Activated naive CD4-positive, alpha-beta T cell treated with anti-CD3 and anti-CD28 coated beads, Interleukin-2, amount 50 U/mL, for 16 hours (primary cell): Measurements from ENCODE around the gene DUSP22.
A peak's percentile ranks its signal among the peaks of the same experiment; 100 is the strongest.
"Not testable (repeated sequence)": the region's sequence is repeated elsewhere in the genome, so short reads cannot be mapped to it uniquely, and the experiment has no call there.

Experiments used
- DNase-seq: peaks from one replicate; pipeline ENCODE4 v3.0.0-alpha.2; 2020

The DUSP22 gene

DNA sequence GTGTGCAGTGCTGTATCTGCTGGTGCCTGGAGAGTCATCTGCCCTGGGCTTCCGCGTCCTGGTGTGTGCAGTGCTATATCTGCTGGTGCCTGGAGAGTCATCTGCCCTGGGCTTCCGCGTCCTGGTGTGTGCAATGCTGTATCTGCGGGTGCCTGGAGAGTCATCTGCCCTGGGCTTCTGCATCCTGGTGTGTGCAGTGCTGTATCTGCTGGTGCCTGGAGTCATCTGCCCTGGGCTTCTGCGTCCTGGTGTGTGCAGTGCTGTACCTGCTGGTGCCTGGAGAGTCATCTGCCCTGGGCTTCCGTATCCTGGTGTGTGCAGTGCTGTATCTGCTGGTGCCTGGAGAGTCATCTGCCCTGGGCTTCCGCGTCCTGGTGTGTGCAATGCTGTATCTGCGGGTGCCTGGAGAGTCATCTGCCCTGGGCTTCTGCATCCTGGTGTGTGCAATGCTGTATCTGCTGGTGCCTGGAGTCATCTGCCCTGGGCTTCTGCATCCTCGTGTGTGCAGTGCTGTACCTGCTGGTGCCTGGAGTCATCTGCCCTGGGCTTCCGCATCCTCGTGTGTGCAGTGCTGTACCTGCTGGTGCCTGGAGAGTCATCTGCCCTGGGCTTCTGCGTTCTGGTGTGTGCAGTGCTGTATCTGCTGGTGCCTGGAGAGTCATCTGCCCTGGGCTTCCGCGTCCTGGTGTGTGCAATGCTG is 33.0 kb downstream of the DUSP22 start:
- not testable (repeated sequence) for DNase-seq

DNA sequence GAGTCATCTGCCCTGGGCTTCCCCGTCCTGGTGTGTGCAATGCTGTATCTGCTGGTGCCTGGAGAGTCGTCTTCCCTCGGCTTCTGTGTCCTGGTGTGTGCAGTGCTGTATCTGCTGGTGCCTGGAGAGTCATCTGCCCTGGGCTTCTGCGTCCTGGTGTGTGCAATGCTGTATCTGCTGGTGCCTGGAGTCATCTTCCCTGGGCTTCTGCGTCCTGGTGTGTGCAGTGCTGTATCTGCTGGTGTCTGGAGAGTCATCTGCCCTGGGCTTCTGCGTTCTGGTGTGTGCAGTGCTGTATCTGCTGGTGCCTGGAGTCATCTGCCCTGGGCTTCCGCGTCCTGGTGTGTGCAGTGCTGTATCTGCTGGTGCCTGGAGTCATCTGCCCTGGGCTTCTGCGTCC is 33.8 kb downstream of the DUSP22 start:
- not testable (repeated sequence) for DNase-seq

DNA sequence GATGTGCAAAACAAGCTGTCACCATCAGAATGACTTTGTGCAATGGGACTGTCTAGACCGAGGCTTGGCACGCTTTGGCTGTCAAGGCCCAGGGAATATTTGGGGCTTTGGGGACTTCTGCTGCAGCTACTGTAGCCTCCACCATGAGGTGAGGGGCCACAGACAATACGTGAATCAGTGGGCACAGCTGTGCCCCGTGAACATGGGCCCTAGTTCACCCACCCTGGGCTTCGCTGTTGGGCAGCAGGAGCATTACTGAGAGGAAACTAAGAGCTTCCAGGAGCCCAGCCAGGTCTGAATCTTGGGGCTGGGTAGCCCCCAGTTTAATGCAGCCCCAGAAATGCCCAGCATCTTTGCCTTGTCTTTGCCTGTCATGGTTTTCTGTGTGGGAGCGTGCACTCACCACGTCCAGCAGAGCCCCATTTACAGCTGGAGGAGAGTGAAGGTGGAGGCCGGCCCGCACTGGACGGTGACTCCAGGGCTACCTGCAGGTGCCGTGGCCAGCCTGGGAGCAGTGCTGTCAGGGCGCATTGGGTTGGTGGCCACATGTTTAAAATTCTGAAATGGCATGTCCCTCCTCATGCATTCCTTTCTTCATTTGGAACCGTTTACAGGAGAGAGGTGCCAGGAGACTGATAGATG is 34.7 kb downstream of the DUSP22 start:
- no peak for DNase-seq

DNA sequence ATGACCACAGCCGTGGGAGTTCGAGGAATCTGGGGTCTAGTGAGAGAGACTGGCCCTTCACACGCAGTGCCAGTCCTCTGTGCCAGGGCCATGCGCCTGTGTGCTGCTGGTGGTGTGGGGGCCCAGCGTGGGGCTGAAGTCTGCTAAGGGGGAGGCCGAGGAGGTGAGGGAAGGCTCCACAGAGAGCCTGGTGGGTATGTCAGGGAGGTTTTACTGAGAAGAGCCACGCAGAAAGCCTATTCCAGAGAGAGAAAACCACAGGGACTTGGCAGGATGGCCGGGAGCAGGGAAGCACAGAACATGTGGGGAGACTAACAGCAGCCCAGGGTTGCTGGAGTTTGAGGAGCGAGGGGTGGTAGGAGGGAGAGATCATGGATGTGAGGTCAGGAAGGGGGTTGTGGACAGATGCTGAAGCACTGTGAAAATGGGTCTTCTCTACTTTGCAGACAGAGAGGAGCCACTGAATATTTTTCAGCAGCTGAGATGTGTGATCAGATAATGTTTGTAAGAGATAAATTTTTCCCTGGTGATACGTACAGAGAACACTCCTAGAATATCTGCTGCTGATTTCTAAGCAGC is 35.3 kb downstream of the DUSP22 start:
- DNase-seq = no peak

DNA sequence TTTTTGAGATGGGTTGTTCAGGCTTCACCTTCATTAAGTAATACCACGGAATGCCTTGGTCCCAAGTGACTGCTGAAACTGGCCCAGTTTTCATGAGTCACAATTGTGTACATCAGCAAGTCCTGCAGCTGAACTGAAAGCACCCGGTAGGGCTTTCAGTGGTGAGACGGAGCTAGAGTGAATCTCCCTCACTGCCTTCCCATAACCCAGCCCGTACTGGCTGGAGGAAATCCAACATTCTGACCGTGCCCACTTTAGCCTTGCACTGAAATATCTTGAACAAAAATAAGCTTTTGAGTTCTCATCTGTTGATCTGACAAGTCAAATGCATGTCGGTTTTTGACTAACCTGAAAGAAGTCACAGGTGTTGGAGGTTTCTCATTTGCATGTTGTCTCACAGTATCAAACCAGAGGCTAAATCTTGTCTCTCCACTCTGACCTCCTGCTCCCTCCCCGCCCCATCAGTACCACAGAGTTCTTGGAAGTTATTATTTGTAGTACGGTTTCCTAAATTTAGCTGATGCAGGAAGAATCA is 35.9 kb downstream of the DUSP22 start:
- DNase-seq = no peak

DNA sequence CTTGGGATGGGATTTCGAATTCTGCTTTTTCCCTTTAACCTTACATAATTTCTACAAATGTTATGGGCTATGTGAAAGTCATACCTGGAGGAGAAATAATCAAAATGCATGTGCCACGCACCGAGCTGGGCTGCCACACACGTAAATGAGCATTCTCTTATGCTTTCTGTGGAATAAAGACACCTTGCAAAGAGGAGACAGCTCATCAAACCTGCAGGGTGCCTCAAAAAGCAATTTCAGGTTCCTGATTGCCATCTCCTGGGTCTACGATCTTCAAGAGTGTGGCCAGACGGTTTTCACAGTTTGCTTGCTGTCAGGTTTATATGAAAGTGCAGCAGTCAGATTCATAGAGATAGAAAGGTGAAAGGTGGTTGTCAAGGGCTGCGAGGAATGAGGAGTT is 36.6 kb downstream of the DUSP22 start:
- DNase-seq = no peak

DNA sequence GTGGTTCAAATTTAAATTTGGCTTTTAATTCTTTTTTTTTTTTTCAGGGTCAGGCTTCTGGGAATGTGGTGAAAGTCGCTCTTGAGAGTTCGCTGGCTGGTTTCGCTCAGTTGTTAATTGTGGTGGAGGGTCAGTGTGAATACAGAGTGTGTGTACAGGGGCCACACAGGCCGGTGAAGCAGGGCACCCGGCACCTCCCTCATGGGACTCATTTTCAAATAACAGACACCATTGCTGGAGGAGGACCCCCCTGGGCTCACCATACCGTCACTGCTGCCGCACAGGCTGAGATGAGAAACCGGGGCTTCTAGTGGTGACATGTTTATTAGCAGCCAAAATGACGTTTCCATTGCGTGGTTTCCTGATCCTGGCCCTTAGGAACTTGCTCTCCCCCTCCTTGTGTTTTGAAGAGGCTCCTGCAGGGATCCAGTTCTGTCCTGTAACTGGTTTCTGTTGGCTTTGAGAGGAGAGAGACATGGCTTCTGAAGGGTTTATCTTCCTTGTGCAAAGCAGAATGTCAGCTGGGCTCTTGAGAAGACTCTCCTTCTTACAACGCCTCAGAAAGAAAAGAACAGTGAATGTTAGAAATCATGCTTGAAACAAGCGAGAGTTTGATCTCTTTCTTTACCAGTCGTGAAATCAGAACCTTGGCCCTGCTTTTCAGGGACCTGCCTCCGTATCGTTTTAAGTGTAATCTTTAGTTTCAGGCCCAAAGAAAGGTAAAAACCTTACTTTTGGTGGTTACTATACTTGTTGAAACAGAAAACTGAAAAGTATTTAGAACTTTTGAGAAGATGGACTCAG is 37.8 kb downstream of the DUSP22 start:
- no peak for DNase-seq

DNA sequence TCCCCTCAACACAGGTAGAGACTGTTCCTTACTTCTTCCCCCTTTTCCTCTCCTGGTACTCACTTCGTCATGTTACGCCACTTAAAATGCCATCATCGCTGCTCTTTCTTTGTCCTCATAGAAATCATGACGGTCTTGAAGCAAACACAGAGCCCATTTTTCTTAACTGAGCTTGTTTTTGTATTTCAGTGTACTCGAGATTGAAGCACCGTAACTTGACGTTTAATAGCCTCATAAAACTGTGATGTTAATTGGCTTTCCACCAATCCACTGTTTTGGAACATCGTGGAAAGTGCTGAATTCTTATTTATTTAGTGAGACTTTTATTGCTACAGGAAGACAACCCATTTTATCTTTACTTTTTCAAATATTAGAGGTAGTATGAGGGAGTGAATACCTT is 38.7 kb downstream of the DUSP22 start:
- no peak for DNase-seq

DNA sequence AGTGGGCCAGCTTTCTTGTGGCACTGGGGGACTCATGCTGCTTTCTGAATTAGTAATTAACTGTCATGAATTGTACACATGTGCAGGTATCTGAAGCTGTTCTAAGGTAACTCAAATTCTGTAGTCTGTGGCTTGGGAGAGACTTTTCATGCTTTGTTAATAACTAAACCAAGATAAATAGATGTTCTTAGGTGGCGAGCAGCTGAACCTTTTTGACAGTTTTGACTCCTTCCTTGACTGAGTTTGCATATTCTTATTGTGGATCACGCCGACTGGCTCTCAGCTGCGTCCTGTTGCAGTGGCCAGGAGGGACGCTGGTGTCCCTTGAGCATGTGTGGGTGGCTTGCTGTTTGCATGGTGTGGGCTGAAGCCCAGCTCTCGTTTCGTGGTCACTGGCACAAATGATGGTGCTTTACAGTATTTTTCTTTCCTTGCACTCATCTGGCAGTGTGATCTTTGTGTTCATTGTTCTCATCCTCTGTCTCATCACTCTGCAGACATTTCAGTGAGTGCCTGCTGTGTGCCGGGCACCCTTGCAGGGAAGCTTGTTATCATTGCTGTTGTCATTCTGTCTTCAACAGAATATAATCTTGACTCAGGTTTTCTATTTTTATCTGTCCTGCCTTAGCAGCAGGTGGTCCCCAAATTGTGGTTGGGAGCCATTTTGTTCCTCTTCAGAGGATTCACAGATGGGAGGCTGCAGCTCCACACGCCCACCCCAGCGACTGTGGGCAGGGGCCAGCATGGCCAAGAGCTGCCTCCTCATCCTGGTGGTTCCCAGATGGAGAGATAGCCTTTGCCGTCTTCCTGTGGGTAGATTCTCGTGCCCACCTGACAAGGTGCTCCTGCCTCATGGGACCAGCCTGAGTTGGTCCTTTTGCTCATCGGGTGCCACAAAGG is 39.6 kb downstream of the DUSP22 start:
- no peak for DNase-seq

DNA sequence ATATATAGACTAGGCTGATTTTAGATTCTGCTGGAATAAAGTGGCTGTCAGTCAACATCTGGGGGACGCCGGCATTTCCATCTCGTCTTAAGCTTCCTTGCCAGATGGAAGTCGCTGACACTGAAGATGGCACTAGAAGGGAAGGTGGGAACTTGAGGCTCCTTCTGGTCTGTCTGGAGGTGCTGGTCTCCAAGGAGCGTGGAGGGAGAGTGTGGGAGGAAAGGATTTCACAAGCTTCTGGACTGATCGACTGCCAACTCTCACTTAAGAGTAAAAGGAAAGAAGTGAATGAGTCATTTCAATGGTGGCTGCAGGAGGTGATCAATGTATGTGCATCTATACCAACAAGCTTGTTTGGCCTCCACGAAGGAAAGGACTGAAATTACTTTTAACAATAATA is 40.4 kb downstream of the DUSP22 start:
- no peak for DNase-seq

DNA sequence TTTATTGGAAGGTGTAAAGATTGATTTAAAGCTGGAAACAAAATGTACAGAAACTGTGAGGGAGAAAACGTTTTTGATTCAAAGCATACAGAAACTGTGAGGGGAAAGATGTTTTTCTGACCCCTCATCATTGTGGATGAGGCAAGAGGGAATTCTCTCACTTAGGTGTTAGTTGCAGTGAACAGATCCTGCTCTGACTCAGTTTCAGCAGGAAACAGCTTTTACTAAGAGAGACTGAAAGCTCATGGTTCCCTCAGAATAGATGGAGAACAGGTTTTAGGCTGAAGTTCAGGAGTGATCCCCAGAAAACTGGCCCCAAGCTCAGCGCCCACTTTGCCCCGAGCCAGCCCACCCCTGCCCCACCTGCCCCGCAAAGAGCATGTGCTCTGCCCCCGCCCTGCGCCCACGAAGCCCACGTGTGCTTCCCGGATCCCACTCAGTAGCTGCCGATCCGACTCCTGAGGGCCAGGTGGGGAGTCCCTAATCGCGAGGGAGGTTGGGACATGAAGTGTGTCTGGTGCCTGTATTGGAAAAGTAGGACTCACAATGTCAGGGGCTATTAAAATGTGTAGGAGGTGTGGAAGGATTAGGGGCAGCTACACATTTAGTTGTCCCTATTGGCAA is 41.2 kb downstream of the DUSP22 start:
- DNase-seq = no peak

DNA sequence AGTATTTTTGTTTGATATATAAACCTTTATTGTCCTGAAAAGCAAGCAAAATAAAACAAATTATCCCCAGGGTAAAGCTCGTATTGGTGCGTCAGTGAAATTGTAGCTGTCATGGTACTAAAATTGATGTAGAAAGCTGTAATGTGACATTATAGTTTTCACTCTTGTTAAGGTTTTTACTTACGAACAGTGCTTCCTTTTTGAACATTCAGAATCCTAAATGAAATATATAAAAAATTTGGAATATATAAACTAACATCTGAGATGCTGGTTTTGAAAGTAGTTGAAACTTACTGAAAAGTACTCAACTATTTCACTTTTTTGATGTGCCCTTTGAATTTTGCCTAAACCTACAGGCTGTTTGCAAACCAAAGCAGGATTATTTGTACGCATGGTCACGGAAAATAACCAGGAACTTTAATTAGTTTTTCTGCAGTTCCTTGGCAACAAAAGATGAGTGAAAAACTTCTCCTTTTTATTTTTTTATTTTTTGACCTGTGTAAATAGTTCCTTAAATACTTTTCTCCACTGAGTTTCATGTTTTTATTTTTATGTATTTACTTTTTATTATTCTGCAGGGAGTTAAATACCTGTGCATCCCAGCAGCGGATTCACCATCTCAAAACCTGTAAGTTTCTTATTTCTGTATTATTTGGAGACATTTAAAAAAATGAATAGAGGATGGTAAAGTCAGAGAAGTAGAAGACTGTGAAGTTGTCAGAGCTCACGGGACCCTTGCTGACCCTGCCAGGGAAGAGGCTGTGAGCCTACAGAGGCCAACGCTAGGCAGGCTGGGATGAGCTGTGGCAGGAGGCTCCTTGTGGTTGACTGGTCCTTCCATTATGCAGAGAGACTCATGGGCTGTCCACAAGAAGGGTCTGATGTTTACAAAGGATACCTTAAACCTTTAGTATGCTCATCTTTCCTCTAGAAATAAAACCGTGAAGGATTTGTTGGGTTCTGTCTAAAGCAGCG is 42.5 kb downstream of the DUSP22 start:
- no peak for DNase-seq

DNA sequence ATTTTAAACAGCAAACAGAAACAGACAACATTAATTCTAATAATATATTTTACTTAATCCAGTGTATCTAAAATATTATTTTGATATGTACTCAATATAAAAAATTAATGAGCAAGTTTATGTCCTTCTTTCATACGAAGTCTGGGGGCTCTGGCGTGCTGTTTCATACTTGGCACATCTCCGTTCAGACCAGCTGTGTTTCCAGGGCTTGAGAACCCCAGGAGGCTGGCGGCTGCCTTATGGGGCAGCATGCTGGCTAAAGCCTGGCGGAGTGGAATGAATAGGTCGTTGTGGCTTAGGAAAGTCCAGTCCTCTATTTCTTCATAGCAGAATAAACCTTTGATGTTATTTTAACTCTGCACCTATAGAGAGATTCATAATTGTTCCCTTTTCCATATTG is 43.3 kb downstream of the DUSP22 start:
- DNase-seq = no peak

DNA sequence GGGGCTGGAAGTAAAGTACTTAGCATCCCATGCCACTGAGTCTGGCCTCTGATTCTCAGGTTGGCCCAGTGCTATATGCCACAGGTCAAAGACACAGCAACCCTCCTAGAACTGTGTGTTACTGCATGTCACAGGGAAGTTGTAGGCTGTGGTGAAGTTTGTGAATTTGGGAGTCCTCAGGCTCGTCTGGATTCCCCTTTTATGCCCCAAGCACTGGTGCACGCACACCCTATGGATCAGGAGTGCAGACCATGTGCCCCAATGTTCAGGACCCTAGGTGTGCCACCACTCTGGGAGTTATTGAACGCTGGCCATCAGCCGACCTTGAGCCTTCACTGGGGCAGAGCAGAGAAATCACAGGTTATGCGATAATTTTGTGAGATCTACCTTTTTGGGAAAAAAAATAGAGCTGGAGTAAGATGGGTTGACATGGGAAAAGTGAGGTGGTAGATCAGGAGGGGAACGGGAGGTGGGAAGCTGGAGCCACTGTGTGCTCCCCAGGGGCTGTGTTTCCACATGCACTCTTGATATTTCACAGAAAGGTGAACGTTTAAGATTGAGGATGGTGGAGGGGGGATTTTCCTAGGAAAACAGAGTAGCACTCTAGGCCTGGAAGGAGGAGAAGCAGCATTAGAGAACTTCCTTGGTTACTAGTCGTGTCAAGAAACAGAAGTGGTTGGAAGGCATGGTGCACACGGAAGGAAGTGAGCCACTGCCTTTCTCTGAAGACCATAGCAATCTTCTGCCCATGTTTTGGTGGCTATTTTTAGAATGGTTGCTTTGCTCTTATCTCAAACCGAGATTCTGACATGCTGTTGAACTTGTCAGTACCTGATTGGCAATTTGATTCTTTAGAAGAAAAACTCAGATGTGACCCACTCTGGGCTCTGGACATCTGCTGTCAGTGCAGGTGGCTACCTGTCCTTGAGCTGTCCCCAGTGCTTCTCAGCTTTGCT is 44.1 kb downstream of the DUSP22 start:
- no peak for DNase-seq

DNA sequence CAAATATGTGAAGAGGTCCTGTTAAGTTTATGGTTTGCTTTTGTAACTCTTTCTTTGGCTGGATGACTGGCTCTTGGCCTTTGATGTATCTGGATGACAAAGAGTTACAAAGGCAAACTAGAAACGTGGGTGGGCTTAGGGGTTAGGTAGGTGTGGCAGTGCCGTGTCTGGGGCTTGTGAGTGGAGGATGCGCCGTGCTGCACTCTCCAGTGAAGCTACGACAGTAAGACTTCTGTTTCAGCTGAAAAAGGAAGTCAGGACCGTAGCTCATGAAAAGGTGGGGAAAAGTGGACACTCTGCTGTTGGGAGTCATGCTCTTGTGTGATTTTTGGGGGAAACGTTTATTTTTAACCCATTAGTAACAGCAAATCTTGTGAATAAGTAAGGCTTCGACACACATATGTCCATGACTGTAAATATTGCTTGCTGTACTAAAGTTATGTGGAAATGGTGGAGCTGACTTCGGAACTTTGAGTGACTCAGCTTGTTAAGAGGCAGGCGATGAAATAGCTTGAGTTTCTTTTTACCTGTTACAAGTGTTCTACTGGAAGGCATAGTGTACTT is 45.6 kb downstream of the DUSP22 start:
- DNase-seq = peak; percentile 50

DNA sequence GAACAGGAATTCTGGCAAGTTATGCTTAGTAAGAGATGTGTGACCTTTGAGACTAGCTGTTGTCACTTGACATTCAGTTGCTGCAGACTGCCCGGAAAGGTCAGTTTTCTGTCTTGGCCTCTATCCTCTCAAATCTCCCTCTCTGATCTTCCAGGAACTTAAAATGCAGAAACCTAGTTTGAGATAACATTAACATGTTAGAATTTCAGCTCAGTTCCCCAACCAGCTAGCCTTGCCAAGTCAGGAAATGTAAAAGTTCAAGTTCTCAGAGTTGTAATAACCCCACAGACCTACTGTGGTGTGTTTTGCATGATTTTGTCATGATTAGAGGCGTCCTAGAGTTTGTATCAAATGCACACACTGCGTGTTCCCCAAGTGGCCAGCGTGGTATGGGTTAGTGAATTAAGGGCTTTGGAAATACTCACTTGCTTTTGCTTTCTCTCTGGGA is 46.6 kb downstream of the DUSP22 start:
- DNase-seq = no peak

DNA sequence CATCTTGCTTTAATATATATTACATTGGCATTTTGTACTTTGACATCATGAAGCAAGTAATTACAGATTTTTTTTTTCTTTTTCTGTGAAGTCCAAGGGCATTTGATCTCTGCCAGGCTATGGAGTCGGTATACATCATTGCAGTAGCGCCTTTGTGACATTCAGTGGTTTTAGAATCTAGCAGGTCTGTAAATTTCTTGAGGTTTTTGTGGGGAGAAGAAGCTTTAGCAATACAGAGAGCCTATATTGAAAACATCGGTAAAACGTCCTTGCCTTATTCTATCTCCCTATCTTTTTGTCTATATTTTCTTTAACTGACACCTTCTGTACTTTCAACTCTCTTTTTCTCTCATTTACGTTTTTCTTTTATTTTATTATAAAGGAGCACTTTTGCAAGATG is 47.2 kb downstream of the DUSP22 start:
- DNase-seq = no peak

DNA sequence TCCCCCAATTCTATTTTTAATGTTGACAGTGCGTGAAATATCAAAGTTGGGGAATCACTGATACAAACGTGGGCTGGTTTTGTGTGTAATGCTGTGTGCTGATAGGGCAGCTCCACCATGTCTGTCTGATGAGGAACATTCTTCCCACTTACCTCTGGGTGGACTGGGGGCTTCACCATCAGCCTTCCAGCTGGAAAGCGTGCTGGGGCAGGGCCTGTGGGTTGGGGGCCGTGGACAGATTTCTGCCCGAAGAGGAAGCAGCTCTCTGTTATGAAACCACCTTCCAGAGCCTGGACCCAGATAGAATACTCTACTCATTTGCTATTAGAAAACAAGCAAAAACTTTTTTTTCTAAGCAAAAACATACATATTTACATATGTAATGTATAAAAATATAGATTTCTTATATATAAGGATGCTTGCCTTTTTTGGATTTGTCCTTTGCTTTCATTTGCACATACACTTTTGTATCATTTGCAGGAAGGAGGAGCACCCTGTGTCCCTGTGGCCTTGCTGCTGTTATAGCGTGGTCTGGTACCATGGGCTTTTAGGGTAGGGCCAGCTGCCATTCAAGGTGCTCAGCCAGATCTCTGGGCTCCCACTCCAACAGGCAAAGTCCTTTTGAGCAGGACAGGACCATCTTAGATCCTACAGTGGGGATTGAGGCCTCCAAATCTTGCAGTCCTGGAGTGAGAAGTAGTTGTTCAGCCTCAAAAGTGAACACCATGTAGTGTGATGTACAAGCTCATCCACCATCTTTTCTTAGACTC is 48.1 kb downstream of the DUSP22 start:
- no peak for DNase-seq
